Measurements from ENCODE around the gene C13orf46.
"Not testable (repeated sequence)": the region's sequence is repeated elsewhere in the genome, so short reads cannot be mapped to it uniquely, and the experiment has no call there.

Gene C13orf46

GRCh38 chr13:113920606-113921286 lies 53.1 kb downstream of the C13orf46 start:
- no peak for DNase-seq

DNA sequence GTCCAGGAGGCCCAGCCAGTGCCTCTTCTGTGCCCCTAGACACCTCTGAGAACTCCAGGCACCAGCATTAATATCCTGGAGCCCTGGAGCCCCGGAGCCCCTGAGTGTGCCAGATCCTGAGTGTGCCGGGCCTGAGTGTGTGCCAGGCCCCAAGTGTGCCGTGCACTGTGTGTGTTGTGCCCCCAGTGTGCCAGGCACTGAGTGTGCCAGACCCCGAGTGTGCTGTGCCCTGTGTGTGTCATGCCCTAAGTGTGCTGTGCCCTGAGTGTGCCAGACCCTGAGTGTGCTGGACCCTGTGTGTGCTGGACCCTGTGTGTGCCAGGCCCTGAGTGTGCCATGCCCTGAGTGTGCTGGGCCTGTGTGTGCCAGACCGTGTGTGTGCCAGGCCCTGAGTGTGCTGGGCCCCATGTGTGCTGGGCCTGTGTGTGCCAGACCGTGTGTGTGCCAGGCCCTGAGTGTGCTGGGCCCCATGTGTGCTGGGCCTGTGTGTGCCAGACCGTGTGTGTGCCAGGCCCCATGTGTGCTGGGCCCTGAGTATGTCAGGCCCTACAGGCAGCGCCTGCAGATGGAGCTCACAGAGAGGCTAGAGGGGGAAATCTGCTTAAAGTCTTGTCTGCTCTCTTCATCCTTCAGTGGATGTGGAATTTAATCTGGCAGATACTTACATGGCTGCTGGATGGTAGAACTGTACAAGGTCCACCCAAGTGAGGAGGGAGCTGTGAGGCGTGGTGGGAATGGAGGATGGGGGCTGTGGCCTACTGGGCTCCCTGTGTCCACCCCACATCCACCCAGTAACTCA lies 53.9 kb downstream of the C13orf46 start:
- DNase-seq = no peak

- DNase-seq = no peak
These were observed 54.7 kb downstream of the C13orf46 start for GRCh38 chr13:113918981-113919701.

DNA sequence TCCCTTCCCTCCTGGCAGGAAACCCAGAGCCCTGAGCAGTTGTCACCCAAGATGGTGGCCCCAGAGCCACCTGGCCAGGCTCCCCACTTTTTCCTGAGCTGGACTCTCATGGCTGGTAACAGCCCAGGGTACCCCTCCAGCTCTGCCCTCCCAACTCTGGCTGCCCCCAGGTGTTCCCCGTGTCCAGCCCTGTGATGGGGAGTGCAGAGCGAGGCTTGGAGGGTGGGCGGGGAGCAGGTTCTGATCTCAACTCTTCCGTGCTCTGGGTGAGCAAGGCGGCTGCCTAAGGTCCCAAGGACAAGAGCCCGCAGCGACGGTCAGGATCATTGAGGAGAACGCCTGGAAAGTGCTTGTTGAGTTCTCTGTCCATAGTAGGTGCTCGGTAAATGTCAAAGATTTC lies 55.3 kb downstream of the C13orf46 start:
- DNase-seq = no peak

DNA sequence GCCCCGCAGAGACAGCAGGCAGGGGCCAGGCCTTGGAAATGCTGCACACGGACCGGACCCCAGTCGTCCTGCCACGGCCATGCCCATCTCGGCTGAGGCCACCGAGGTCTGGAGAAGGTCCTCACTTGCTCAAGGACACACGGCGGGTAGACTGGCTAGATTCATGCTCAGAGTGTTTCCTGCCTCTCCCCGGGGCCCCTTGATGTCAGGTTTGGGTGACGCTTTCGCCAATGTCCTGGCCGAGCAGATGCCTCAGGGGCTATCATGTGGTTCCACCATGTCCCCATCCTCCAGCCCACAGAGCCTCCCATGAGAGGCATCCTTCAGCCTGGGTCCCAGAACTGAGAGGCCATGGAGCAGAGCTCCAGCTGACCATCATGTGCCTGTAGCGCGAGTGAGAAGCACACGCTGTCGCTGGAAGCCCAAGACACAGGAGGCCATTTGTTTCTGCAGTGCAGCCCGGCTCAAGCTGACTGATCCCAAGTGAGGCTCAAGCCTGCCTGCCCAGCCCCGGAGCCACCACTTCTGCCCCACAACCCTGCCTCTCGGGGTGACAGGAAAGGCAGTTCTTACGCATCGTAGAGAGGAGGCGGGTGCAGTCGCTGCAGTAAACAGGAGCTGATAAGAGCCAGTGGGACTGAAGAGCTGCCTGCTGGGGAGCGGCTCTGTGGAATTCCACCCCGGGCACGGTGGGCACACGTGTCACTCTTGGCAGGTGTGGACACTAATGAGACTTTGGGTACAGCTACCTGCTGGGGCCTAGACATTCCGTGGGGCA lies 56.1 kb downstream of the C13orf46 start:
- no peak for DNase-seq

GRCh38 chr13:113917096-113917495 lies 56.8 kb downstream of the C13orf46 start:
- DNase-seq = no peak

DNA sequence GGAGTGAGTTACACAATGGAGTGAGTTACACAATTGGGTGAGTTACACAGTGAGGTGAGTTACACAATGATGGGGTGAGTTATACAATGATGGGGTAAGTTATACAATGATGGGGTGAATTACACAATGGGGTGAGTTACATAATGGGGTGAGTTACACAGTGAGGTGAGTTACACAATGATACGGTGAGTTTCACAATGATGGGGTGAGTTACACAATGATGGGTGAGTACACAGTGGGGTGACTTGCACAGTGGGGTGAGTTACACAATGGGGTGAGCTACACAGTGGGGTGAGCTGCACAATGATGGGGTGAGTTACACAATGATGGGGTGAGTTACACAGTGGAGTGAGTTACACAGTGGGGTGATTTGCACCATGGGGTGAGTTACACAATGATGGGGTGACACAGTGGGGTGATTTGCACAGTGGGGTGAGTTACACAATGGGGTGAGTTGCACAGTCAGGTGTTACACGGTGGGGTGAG lies 57.5 kb downstream of the C13orf46 start:
- no peak for DNase-seq

- no peak for DNase-seq
These were observed 58.0 kb downstream of the C13orf46 start for GRCh38 chr13:113915786-113916329.

DNA sequence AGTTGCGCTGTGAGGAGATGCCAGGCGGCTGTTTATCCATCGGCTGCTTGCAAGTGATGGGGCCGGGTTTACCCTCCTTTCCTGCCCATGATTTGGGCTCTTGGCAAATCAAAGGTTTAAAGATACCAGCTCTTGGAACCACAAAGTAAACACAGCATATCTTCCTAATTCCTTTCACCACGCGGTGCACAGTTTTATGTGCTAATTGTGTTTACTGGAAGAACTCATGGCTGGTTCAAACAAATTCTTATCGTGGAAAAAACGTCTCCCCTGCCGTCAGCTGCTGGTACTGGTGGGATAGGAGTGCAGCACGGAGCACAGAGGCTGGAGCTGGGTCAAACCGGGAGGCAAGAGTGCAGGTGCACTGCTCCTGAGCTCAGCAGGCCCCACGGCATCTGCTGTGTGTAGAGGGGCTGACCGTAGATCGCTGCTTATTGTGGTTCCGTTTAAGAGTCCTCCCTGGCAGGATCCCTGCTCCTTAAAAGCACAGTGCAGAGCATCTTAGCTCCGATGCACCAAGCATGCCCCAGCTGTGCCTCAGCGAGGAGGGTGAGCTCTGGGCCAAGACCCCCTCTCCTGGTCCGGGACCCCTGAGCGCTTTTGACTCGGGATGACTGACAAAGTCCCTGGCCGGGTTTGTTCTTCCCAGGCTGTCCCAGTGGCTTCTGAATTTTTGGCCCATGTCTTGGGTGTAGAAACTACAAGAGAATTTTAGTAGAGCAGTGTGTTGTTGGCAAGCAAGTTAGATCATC lies 58.7 kb downstream of the C13orf46 start:
- DNase-seq = no peak

DNA sequence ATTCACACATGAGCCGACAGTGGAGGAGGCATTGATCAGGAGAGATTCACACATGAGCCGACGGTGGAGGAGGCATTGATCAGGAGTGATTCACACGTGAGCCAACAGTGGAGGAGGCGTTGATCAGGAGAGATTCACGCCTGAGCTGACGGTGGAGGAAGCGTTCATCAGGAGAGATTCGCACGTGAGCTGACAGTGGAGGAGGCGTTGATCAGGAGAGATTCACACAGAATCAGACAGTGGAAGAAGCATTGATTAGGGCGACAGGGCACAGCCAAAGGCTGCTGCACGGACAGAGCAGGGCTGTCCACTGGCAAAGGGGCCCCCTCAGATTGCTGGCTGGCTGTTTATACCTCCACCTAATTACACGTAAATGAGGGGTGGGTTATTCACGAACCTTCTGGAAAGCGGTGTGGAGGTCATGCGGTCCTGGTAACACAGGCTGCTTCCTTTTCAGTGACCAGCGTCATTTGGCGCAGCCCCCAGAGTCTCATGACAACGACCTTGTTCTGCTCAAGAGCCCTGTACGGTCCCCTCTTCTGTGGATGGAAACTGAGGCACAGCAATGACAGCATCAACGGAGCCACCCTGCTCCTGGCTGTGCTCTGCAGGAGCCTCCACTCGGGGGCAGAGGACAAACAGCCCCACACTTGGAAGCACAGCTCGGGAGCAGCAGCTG lies 59.4 kb downstream of the C13orf46 start:
- no peak for DNase-seq

DNA sequence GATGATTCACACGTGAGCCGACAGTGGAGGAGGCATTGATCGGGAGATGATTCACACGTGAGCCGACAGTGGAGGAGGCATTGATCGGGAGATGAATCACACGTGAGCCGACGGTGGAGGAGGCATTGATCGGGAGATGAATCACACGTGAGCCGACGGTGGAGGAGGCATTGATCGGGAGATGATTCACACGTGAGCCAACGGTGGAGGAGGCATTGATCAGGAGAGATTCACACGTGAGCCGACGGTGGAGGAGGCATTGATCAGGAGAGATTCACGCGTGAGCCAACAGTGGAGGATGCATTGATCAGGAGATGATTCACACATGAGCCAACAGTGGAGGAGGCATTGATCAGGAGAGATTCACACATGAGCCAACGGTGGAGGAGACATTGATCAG lies 60.0 kb downstream of the C13orf46 start:
- DNase-seq = not testable (repeated sequence)

DNA sequence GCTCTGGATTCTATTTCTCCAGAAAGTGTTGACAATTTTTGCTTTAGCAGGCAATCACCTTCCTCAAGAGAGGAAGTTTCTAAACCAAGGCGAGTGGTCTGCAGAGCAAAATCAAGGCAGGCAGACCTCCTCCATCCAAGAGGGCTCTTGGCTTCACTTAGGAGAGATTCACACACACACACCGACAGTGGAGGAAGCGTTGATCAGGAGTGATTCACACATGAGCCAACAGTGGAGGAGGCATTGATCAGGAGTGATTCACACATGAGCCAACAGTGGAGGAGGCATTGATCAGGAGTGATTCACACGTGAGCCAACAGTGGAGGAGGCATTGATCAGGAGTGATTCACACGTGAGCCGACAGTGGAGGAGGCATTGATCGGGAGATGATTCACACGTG lies 60.5 kb downstream of the C13orf46 start:
- DNase-seq = not testable (repeated sequence)

DNA sequence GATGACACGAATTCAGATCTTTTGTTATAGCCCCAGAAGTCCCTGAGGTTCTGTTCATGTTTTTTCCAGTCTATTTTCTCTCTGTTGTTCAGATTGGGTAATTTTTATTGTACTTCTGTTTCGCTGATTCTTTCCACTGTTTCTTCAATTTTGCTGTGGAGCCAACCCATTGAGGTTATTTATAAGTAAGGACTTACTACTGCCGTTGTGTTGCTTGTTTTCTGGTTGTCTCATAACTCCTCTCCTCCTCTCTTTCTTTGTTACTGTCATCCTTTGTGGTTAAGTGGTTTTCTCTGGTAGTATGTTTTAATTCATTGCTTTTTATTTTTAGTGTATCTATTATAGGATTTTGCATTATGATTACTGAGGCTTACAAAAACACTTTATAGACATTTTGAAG lies 61.3 kb downstream of the C13orf46 start:
- no peak for DNase-seq

DNA sequence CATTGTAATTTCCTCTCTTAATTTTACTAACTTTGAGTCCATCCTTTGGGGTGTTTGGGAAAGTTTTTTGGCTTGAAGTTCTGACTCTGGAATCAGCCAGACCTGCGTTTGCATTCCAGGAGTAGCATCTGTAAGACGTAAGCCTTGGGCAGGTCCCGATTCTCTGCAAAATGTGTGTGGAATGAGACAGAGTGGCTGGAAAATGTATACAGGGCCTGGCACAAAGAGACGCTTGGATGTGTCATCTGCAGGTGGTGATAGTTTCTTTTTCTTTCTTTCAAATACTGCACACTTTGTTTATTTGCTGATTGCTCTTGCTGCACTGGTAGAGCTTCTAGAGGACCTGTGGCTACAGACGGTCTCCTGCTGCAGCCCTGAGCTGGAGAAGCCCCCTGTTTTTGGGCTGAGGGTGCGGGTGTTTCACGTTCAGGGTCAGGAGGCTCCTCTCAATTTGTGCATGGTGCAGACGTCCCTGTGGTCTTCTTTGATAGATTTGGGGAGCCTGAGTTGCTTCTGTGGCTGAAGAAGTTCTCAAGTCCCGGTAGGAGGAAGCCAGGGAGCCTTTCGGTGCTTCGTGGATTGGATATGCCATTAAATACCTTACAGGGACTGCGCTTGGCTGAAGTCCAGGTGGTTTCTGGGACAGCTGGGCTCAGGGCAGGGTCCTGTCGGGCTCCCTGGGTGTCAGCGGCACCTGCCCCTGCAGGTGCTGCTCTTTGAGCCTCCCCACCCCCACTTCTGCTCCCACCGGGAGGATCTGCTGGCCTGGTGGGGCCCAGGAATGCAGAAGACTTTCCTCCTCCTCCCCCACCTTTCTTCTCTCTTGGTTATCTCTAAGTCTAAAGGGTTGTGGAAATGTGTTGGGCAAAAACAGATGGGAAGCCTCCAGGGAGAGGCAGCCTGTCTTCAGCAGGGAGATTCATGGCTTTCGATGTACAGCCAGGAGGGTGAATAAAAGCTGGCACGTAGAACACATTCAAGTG lies 66.0 kb downstream of the C13orf46 start:
- no peak for DNase-seq

GRCh38 chr13:113906571-113906970 lies 67.3 kb downstream of the C13orf46 start:
- no peak for DNase-seq

GRCh38 chr13:113905942-113906341 lies 67.9 kb downstream of the C13orf46 start:
- no peak for DNase-seq

DNA sequence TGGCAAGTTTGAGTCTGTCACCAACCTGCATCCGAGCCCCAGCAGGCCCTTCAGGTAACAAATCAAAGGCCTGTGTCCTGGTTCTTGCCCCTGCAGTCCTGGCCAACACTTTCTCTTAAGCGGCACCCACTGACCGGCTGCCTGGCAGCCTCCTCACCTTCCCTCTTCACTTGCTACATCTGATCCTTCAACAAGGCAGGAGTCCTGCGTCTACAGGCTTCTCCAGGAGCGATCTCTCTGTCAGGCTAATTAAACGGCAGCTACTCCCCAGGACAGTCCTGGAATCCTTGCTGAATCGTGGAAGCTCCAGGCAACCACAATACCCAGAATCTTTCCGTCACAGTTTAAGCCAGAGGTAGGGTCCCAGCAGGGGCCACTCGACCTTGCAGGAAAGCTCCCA lies 68.9 kb downstream of the C13orf46 start:
- no peak for DNase-seq

- no peak for DNase-seq
These were observed 69.5 kb downstream of the C13orf46 start for GRCh38 chr13:113904411-113904810.

DNA sequence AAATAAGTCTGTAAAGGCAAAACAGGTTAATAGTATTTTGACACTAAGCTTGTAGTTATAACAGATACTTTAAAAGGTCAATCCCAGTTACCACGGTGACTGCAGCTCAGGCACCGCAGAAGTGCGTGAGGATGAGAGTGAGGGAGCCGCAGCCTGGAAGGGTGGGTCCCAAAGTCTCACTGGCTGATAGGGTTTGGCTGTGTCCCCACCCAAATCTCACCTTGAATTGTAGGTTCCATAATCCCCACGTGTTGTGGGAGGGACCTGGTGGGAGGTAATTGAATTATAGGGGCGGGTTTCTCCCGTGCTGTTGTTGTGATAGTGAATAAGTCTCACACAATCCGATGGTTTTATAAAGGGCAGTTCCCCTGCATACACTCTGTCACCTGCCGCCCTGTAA lies 70.0 kb downstream of the C13orf46 start:
- no peak for DNase-seq

Measured in NCI-H748 treated with DMSO at 0.1 percent for 48 hours (cell line).